ENCODE measurements around the gene TIMP2. TPM values are rescaled to one million over a fixed set of nuclear protein-coding genes. Genes with fewer than 3 reads are reported as not detected.
A peak's percentile ranks its signal among the peaks of the same experiment; 100 is the strongest.

TIMP2 gene
- total and polyA plus RNA-seq, 11 donors: 25.1 to 201 (median 88.3) TPM

- DNase-seq: peak in 2 of 5 donors; percentile 65 to 76
These were observed 35.7 kb upstream of the TIMP2 start for GRCh38 chr17:78960928-78961327.

GRCh38 chr17:78959803-78960202 is 34.6 kb upstream of the TIMP2 start:
- 94 to 99% (median 96%) methylated on average over 12 of the region's 12 CpGs for WGBS, 4 donors
- no peaks in the 10 kb centered on the region for H3K9me3 ChIP-seq
- no peak overlapping the region for H3K27ac ChIP-seq
- DNase-seq (no peak), ATAC-seq (no peak)
- no peak for TF ChIP-seq POLR2A (IDR thresholded peaks at IDR 0.05)
- TF ChIP-seq CTCF (IDR thresholded peaks at IDR 0.05): no peak
- peaks cover 0 to 9% (median 0%) of the 10 kb centered on the region in 12 donors for H3K4me1 ChIP-seq
- intact Hi-C loops (cut with DNase I): no loop called here
- H3K4me3 ChIP-seq: no peak overlapping the region
- no peaks in the 10 kb centered on the region for H3K36me3 ChIP-seq
- no peaks in the 10 kb centered on the region for H3K27me3 ChIP-seq

More at GRCh38 chr17:78960928-78961327, 35.7 kb upstream of the TIMP2 start:
- ATAC-seq: peak; percentile 69 to 89 (median 80)
- Histone ChIP-seq H3K4me1 (peaks cover 0 to 9% (median 0%) of the 10 kb centered on the region in 12 donors), H3K4me3 (no peak overlapping the region), H3K27ac (peak overlapping the region in 3 of 12 donors; percentile 9 to 41 (median 18)), H3K27me3 (no peaks in the 10 kb centered on the region), H3K9me3 (no peaks in the 10 kb centered on the region), H3K36me3 (no peaks in the 10 kb centered on the region)
- TF ChIP-seq CTCF (IDR thresholded peaks at IDR 0.05): no peak
- no peak for TF ChIP-seq POLR2A (IDR thresholded peaks at IDR 0.05)
- WGBS, 4 donors: 45 to 56% (median 51%) methylated on average over 5 of the region's 5 CpGs
- intact Hi-C loops (cut with DNase I): no loop called here

GRCh38 chr17:78958641-78959127 is 33.5 kb upstream of the TIMP2 start:
- H3K9me3 ChIP-seq: no peaks in the 10 kb centered on the region
- TF ChIP-seq CTCF (IDR thresholded peaks at IDR 0.05) (no peak), POLR2A (IDR thresholded peaks at IDR 0.05) (no peak)
- intact Hi-C loops (cut with DNase I): no loop called here
- no peaks in the 10 kb centered on the region for H3K27me3 ChIP-seq
- ATAC-seq (peak in 3 of 4 donors; percentile 16 to 22 (median 19)), DNase-seq (no peak)
- no peak overlapping the region for H3K27ac ChIP-seq
- H3K36me3 ChIP-seq: no peaks in the 10 kb centered on the region
- H3K4me1 ChIP-seq: peaks cover 0 to 11% (median 0%) of the 10 kb centered on the region in 12 donors
- WGBS, 4 donors: 70 to 81% (median 78%) methylated on average over 6 to 7 of the region's 7 CpGs
- no peak overlapping the region for H3K4me3 ChIP-seq

- H3K4me1 ChIP-seq: peaks cover 0 to 21% (median 6%) of the 10 kb centered on the region in 12 donors
- WGBS, 4 donors: 45 to 81% (median 62%) methylated on average over 6 to 12 of the region's 12 CpGs
- intact Hi-C loops (cut with DNase I): no loop called here
- no peak overlapping the region for H3K4me3 ChIP-seq
- no peaks in the 10 kb centered on the region for H3K36me3 ChIP-seq
- no peak for ATAC-seq
- no peak for DNase-seq
- no peak overlapping the region for H3K27ac ChIP-seq
- H3K27me3 ChIP-seq: no peaks in the 10 kb centered on the region
- H3K9me3 ChIP-seq: no peaks in the 10 kb centered on the region
- TF ChIP-seq POLR2A (IDR thresholded peaks at IDR 0.05) (no peak), CTCF (IDR thresholded peaks at IDR 0.05) (no peak)
These were observed 31.9 kb upstream of the TIMP2 start for GRCh38 chr17:78957128-78957527.

Measured in heart left ventricle (tissue), 16 donors.